Skin of body (tissue), 2 donors: Measurements from ENCODE around the gene DNAJC10. TPM values are rescaled to one million over a fixed set of nuclear protein-coding genes. Genes with fewer than 3 reads are reported as not detected.

ENCODE experiments used
- DNase-seq: peaks from one replicate; lab custom pipeline; 2025; lab: John Stamatoyannopoulos, UW
- total RNA-seq: library from RNA; depleted of rRNA; stranded (reverse); fragments of >200 nt; gene quantifications from one replicate; pipeline ENCODE4 v1.2.3, GENCODE V29; 2014

DNAJC10 gene
- total RNA-seq, 1 donor from 2014 or later, result 55.6 TPM

GRCh38 chr2:182784777-182785176, 68.7 kb downstream of the DNAJC10 start:
- peak; percentile 5 for DNase-seq

GRCh38 chr2:182792441-182792840, 76.4 kb downstream of the DNAJC10 start:
- no peak for DNase-seq

DNA sequence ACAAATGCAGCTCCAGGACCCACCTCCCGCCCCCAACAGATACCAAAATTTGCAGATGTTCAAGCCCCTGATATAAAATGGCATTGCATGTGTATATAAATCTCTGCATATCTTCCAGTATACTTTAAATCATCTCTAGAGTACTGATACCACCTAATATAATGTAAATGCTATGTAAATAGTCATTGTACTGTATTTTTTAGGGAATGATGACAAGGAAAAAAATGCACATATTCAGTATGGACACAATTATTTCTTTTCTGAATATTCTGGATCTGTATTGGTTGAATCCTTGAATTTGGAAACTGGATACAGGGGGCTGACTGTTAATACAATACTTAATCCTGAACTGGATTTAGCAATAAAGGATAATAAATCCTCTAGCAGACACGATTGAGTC, 82.7 kb downstream of the DNAJC10 start:
- no peak for DNase-seq

GRCh38 chr2:182804128-182804527, 88.1 kb downstream of the DNAJC10 start:
- DNase-seq, result no peak

DNA sequence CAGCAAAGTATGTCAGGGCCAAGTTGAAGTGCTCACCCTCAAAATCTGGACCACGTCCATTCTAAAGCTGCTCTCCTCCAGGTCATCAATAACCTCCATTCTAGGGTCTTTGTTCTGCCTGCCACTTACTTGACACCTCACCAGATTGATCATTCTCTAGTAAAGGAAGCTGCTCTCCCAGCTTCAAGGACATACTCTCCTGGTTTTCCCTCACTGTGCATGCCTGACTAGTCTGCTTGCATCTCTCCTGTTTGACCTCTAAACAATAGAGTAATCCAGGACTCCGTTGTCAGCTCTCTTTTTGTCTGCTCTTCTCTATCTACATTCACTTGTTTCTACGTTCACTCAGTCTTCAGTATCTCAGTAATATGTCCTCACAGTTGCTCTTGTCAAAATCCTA, 91.3 kb downstream of the DNAJC10 start:
- no peak for DNase-seq

- no peak for DNase-seq
These were observed 94.0 kb downstream of the DNAJC10 start for GRCh38 chr2:182810087-182810486.

GRCh38 chr2:182814380-182814779, 98.3 kb downstream of the DNAJC10 start:
- DNase-seq, result no peak

DNA sequence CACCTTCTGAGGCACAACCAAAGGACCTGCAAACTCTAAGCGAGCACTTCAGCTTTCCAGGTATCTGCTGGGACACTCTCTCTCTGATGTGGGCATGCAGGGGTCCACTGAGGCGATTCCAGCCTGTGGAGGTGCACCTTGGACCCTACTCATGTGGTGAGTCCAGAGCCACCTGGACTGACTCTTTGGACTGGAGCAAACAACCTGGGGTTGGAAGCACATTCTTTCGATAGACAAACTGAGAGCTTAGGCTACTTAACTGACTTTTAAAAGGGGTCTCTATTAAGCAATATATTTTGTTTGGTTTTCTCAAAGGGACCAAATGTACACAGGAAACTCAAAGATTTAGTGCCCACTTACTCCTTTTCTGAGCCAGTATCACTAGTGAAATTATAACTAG, 98.7 kb downstream of the DNAJC10 start:
- DNase-seq, result no peak

- DNase-seq, result no peak
These were observed 100.8 kb downstream of the DNAJC10 start for GRCh38 chr2:182816866-182817265.

GRCh38 chr2:182817558-182817957, 101.5 kb downstream of the DNAJC10 start:
- no peak for DNase-seq

DNA sequence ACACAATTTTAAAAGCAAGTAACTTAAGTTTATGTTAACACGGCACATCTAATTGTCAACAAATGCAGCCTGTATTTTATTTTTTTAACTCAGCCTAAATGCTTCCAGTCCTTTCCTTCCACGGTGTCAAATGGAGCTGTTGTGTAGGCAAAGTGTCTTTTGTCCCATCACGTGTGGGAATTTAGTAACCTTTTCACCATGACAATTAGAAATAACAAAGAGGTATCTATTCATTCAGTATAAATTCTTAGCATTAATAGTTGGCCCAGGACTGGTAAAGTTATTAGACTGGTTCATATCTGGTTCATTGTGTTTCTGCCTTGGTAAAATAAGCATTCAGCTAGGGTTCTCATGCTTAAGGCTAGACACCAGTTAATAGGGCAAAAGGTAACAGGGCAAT, 102.4 kb downstream of the DNAJC10 start:
- DNase-seq, result no peak

GRCh38 chr2:182818925-182819324, 102.9 kb downstream of the DNAJC10 start:
- peak; percentile 9 for DNase-seq

- DNase-seq, result no peak
These were observed 103.4 kb downstream of the DNAJC10 start for GRCh38 chr2:182819412-182819811.

GRCh38 chr2:182821182-182821581, 105.1 kb downstream of the DNAJC10 start:
- no peak for DNase-seq

DNA sequence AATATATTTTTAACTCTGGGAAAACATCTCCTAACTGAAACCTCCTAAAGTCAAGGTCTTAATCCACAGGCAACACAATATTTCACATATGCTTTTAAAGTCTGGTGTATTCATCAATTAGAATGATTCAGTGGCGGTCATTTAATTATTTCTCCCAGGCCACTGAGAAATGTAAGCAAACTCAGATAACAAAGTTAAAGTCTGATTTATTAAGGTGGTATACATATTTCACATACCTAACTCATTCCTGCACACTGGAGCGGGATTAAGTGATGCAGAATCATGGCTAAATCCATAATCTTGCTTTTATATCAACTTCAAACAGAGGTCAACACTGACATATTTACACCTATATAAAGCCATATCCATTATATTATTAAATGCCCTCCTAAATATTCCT, 106.7 kb downstream of the DNAJC10 start:
- no peak for DNase-seq

DNA sequence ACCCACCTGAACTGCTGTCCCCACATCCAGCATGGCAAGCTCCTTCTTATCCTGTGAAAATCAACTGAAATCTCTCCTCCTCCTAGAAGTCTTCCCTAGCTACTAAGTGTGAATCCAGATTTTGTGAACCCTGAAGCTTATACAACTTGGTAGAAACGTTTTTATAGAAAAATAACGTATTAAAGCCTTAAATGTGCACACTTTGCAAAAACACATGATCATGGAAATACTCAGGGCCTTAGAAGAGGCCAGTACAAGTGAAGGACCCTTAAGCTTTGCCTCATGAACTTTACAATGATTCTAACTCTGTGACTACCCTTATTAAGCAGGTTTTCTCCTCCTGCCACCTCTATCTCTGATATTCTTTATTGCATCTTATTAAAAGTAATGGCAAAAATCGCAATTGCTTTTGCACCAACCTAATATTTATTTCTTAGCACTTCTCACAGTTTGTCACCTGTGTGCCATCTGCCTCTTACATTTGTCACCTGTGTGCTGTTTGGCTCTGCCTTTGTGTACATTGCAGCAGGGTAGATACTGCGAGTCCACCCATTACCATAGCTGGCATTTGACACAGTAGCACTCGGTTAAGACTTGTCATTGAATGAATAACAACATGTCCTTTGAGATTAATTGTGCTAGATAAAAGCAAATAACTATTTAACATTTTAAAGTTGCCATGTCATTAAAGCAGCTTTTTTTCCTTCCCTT, 108.2 kb downstream of the DNAJC10 start:
- no peak for DNase-seq

DNA sequence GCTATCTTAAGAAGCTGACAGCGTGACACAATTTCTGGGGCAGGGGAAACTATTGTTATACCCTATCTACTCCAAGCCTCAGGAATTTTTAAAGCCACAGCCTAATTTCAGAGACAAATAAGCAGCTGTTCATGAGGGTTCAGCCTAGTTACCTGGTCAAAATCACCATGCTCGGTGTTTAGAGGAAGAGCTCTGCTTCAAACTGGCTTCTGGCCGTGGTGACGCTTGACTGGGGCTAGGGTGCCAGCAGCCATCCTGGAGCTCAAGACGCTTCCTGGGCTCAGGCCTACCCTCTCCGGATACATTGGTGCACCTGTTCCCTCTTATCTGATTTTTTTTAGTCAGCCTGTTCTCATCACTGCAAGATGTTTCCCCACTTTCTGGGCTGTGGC, 108.7 kb downstream of the DNAJC10 start:
- no peak for DNase-seq

DNA sequence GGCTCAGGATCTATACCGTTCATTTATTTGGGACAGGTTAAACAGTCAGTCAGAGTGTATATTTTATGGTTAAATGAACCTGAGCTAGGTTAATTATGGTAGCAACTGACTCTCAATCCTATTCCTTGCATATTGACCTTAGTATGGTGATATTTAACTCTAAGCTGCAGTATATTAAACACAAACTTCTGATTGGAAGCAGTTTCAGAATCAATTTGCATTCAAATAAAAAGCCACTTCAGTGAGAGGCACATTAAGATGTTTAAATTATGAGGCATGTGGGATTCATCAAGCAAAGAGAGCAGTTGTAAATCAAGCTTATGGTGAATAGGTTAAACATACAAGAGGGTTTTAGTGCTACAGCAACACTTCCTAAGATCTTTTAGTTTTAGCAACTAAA, 110.0 kb downstream of the DNAJC10 start:
- DNase-seq, result no peak

DNA sequence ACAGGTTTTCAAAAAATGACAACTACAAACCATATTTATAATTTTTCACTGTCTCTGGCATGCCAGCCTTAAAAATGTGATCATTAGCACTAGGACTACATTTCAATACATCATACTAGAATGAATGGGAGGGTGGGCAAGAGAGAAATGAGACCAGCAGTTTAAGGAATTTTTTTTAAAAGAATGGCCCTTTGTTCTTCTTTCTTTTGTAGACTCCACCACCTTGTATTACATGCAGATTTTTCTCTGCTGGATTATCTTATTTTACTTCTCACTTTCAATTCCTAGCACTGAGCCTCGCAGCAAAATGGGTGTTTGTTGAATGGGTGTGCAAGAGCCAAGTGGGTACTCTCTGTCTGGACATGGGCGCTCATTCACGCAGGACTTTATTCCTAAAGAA, 110.4 kb downstream of the DNAJC10 start:
- no peak for DNase-seq

DNA sequence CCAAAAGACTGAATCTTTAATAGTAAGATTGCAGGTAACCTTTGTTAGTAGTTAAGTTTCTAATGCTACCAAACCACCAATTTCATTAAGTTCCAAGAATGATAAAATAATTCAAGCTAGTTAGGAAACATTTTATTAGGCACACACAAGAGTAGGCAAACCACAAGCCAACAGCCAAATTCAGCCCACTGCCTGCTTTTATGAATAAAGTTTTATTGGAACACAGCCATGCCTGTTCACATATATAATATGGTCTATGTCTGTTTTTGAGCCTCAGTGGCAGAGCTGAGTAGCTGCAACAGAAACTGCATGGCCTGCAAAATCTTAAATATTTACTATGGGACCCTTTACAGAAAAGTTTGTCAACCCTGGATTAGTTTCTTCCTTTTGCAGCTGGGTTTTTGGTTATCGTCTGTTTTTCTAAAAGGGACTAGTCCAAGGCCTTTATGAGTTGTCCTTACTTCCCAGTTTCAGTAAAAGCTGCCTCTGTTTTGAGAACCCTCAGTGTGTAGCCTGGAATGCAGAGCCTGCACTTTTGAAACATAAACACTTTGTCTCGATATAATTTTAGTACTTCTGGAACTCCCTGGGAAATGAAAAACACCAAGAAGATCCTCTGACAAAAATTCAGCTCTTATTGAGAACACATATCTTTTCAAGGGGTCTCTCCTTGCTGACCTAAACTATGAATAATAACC, 111.3 kb downstream of the DNAJC10 start:
- DNase-seq, result no peak

DNA sequence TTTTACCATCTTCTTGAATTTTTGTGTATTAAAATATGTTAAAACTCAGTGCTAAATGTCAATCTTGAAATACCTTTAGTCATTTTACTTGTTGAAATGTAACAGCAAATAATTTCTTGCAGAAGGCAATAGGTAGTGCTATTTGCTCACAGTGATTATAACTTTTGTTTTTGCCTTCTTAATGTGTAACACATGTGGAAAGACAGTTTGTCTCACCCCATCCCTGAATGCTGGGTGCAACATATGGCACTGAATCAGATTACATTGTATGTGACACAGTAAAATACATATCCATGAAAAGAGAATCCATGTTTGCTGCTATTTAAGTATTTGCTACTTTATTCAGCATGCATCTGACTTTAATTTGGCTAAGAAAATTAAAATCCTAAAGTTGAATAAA, 115.0 kb downstream of the DNAJC10 start:
- no peak for DNase-seq

DNA sequence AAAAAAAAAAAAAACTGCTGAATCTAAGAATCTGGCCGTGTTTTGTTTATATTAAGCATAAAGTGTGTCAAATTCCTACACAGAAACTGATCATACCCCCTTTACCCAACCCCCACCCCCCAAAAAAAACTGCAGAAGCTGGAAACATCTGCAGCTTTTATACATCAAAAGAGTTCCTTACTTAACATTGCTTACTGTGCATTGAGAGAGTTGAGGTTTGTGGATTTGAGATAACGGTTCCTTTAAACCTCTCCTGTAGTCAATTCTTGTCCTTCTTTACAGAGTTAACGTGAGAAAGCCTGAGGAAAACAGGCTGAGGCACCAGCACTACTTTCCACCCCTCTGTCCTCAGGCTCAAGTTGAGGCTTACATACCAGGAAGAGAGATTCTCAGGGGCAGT, 115.9 kb downstream of the DNAJC10 start:
- DNase-seq, result no peak
